ENCODE results near the gene CTNNA2.

CTNNA2 gene

DNA sequence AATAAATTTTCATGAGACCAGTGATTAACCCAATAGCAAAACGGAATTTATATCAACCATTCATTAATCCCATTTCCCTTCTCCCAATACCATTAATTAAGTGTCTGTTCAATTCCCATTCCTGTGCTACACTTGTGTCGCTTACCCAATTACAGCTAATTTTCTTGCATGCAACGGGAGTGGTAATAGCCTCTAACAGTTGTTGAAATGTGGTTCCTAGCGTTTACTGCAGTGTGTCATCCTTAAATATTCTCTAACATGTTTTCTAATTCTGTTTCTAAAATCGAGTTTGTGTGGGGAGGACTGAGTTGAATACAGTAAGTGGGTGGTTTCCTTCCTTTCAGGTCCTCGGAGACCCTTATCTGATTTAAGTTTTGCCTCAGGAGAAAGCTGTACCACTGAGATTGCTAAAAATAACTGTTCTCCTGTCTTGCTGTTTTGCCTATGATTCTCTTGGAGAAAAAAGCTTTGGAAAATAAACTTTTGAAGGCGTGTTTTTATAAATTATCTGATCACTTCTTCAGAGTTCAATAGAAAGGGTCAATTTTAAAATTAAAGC, 851.0 kb downstream of the CTNNA2 start:
- Histone ChIP-seq H3K4me3 (ENCODE audit: low read depth, low read length) (no peak overlapping the region), H3K27me3 (replicated peaks) (no peaks in the 10 kb centered on the region), H3K36me3 (replicated peaks) (no peaks in the 10 kb centered on the region), H3K27ac (no peak overlapping the region)
- DNase-seq = no peak
- TF ChIP-seq CTCF (IDR thresholded peaks at IDR 0.05; ENCODE audit: low read depth, low read length, missing control alignments) = no peak
- in situ Hi-C loops (cut with HindIII; ENCODE audit: low pct_ligation_motif_present, low sequenced_read_pairs) = no loop called here

- Histone ChIP-seq H3K27ac (no peak overlapping the region), H3K27me3 (replicated peaks) (no peaks in the 10 kb centered on the region), H3K36me3 (replicated peaks) (no peaks in the 10 kb centered on the region), H3K4me3 (ENCODE audit: low read depth, low read length) (no peak overlapping the region)
- in situ Hi-C loops (cut with HindIII; ENCODE audit: low pct_ligation_motif_present, low sequenced_read_pairs) = no loop called here
- no peak for TF ChIP-seq CTCF (IDR thresholded peaks at IDR 0.05; ENCODE audit: low read depth, low read length, missing control alignments)
- DNase-seq = no peak
Observed at GRCh38 chr2:80364524-80365212, 851.8 kb downstream of the CTNNA2 start.

DNA sequence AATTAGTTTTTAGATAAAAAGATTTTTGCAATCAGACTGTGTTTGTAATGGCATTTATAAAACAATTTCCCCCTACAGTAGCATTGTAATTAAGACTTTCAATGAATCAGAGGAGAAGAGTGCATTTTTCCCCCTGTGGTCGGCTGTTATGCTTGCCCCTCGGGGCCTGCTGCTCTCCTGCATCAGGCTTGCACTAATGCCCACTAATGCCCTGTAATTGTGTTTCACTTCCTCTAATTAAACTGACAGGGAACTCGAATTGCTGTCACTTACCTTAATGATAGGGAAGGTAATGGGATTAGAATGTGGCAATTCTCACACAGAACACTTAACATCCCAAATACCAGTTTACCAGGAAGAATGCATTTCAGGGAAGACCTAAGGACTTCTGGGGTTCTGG, 852.9 kb downstream of the CTNNA2 start:
- TF ChIP-seq CTCF (IDR thresholded peaks at IDR 0.05; ENCODE audit: low read depth, low read length, missing control alignments) = no peak
- no peak for DNase-seq
- H3K27ac ChIP-seq = no peak overlapping the region
- H3K27me3 ChIP-seq (replicated peaks) = no peaks in the 10 kb centered on the region
- in situ Hi-C loops (cut with HindIII; ENCODE audit: low pct_ligation_motif_present, low sequenced_read_pairs) = no loop called here
- no peak overlapping the region for H3K4me3 ChIP-seq (ENCODE audit: low read depth, low read length)
- H3K36me3 ChIP-seq (replicated peaks) = no peaks in the 10 kb centered on the region

- Histone ChIP-seq H3K27ac (no peak overlapping the region), H3K4me3 (ENCODE audit: low read depth, low read length) (no peak overlapping the region), H3K27me3 (replicated peaks) (no peaks in the 10 kb centered on the region), H3K36me3 (replicated peaks) (no peaks in the 10 kb centered on the region)
- DNase-seq = no peak
- in situ Hi-C loops (cut with HindIII; ENCODE audit: low pct_ligation_motif_present, low sequenced_read_pairs) = no loop called here
- no peak for TF ChIP-seq CTCF (IDR thresholded peaks at IDR 0.05; ENCODE audit: low read depth, low read length, missing control alignments)
Observed at GRCh38 chr2:80370375-80371009, 857.6 kb downstream of the CTNNA2 start.

DNA sequence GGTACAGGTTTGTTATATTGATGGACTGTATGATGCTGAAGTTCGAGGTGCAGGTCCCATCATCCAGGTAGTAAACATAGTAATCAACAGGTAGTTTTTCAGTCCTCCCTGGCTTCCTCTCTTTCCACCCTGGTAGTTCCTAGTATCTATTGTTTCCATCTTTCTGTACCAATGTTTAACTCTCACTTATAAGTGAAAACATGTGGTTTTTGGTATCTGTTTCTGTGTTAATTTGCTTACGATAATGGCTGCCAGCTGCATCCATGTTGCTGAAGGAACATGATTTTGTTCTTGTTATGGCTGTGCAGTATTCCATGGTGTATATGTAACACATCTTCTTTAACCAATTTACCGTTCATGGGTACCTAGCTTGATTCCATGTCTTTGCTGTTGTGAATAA, 861.3 kb downstream of the CTNNA2 start:
- Histone ChIP-seq H3K4me3 (ENCODE audit: low read depth, low read length) (no peak overlapping the region), H3K36me3 (replicated peaks) (no peaks in the 10 kb centered on the region), H3K27me3 (replicated peaks) (no peaks in the 10 kb centered on the region), H3K27ac (no peak overlapping the region)
- in situ Hi-C loops (cut with HindIII; ENCODE audit: low pct_ligation_motif_present, low sequenced_read_pairs) = no loop called here
- DNase-seq = no peak
- no peak for TF ChIP-seq CTCF (IDR thresholded peaks at IDR 0.05; ENCODE audit: low read depth, low read length, missing control alignments)

Measured in brain microvascular endothelial cell (primary cell).